KMS-11 (cell line): ENCODE results near the gene PSTPIP2.

Experiments
- H2AFZ ChIP-seq: fragments of 200-600 bp; sonication (generic); 2 replicates; pipeline ENCODE4 v1.6.1; 2016; ENCODE audit warnings: antibody characterized with exemption, mixed run types, low read depth
- H3K27ac ChIP-seq: fragments of 200-600 bp; sonication (generic); 2 replicates; pipeline ENCODE4 v1.6.1; 2016; ENCODE audit warnings: mild to moderate bottlenecking, mixed run types
- H3K27me3 ChIP-seq: fragments of 200-600 bp; sonication (generic); 2 replicates; pipeline ENCODE4 v1.6.1; 2017; ENCODE audit warnings: mild to moderate bottlenecking, low read depth, mixed run types, moderate library complexity; ENCODE audit not compliant: insufficient read depth
- H3K36me3 ChIP-seq: fragments of 200-600 bp; sonication (generic); 2 replicates; pipeline ENCODE4 v1.6.1; 2017; ENCODE audit warnings: mild to moderate bottlenecking, mixed run types; ENCODE audit not compliant: insufficient read depth
- H3K4me1 ChIP-seq: fragments of 200-600 bp; sonication (generic); 2 replicates; pipeline ENCODE4 v1.6.1; 2016; ENCODE audit warnings: mild to moderate bottlenecking, low read depth, mixed run types; ENCODE audit not compliant: poor library complexity, severe bottlenecking
- H3K4me2 ChIP-seq: fragments of 200-600 bp; sonication (generic); 2 replicates; pipeline ENCODE4 v1.7.0; 2016; ENCODE audit warnings: mild to moderate bottlenecking, mixed run types
- H3K4me3 ChIP-seq: fragments of 200-600 bp; sonication (generic); IDR thresholded peaks from 2 replicates; pipeline ENCODE4 v1.6.1; 2017; ENCODE audit warnings: low read depth, low read length, mixed read lengths; ENCODE audit not compliant: insufficient read depth
- H3K79me2 ChIP-seq: fragments of 200-600 bp; sonication (generic); 2 replicates; pipeline ENCODE4 v1.6.1; 2016; ENCODE audit warnings: low read depth, mixed run types; ENCODE audit not compliant: insufficient read depth
- H3K9ac ChIP-seq: fragments of 200-600 bp; sonication (generic); 2 replicates; pipeline ENCODE4 v1.6.1; 2016; ENCODE audit warnings: mild to moderate bottlenecking, mixed run types
- H4K20me1 ChIP-seq: fragments of 200-600 bp; sonication (generic); 2 replicates; pipeline ENCODE4 v1.6.1; 2016; ENCODE audit warnings: mild to moderate bottlenecking, mixed run types; ENCODE audit not compliant: insufficient read depth
- TF ChIP-seq, protein P1 (sequence below): fragments of 200-600 bp; sonication (generic); conservative IDR thresholded peaks from 2 replicates; pipeline ENCODE4 v1.6.1; 2017; ENCODE audit warnings: low read depth, mild to moderate bottlenecking, antibody characterized with exemption, low read length, moderate library complexity, mixed read lengths

The PSTPIP2 gene

DNA sequence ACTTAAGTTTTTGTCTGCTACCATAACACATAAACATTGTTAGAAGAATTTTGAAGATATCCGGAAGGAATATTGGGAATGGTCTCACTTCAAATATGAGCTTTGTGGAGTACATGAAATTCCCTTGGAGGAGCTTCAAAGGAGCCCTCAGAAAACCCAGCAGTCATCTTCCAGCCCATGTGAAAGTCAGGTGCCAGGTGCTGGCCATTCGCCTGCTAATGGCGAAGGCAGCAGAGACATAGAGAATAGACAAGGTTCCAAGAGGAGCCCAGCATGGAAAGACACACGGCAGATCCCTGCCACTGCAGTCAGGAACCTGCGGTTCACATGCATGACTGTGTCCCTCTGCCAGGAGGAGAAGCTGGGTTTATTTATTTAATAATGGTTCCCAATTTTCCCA is 64.9 kb downstream of the PSTPIP2 start:
- Histone ChIP-seq H3K4me1 (no peaks in the 10 kb centered on the region), H3K79me2 (no peaks in the 10 kb centered on the region), H3K4me3 (no peak overlapping the region), H4K20me1 (no peaks in the 10 kb centered on the region), H3K9ac (no peak overlapping the region), H3K36me3 (no peaks in the 10 kb centered on the region), H3K27ac (no peak overlapping the region), H3K27me3 (no peaks in the 10 kb centered on the region), H3K4me2 (no peak overlapping the region), H2AFZ (no peak overlapping the region)
- TF ChIP-seq, protein P1, sequence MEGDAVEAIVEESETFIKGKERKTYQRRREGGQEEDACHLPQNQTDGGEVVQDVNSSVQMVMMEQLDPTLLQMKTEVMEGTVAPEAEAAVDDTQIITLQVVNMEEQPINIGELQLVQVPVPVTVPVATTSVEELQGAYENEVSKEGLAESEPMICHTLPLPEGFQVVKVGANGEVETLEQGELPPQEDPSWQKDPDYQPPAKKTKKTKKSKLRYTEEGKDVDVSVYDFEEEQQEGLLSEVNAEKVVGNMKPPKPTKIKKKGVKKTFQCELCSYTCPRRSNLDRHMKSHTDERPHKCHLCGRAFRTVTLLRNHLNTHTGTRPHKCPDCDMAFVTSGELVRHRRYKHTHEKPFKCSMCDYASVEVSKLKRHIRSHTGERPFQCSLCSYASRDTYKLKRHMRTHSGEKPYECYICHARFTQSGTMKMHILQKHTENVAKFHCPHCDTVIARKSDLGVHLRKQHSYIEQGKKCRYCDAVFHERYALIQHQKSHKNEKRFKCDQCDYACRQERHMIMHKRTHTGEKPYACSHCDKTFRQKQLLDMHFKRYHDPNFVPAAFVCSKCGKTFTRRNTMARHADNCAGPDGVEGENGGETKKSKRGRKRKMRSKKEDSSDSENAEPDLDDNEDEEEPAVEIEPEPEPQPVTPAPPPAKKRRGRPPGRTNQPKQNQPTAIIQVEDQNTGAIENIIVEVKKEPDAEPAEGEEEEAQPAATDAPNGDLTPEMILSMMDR = no peak

DNA sequence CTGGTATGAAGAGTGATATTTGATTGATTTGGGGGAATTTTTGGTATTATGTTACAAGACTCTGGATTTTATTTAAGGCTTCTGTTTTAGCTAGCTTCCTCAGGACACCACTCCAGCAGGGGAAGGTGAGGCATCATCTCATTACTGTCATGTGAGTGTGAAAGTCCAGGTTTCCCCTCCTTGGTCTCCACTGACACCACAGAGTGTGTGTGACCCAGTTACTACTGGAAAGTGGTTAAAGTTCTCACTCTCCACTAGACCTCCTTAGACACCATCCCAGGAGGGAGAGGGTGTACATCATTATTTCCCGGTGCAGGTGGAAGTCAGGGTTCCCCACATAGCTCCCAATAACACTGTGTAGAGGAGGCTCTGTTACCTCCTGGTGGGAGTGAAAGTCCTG is 69.1 kb downstream of the PSTPIP2 start:
- TF ChIP-seq, protein P1 = no peak
- Histone ChIP-seq H3K27me3 (no peaks in the 10 kb centered on the region), H3K4me1 (no peaks in the 10 kb centered on the region)

DNA sequence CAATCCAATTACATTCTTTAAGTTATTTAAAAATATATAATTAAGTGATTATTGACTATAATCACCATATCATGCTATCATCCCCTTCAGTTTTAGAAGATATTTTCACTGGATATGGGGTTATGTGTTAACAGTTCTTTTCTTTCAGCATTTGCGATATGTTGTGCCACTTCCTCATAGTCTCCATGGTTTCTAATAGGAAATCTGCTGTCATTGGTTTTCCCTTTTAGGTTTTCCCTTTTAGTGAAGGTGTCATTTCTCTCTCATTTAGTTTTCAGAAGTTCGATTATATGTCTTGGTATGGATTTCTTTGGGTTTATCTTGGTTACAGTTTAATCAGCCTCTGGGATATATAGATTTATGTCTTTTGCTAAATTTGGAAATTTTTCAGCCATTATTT is 70.2 kb downstream of the PSTPIP2 start:
- Histone ChIP-seq H3K9ac (no peak overlapping the region), H3K4me1 (no peaks in the 10 kb centered on the region), H3K4me2 (no peak overlapping the region), H4K20me1 (no peaks in the 10 kb centered on the region), H3K27me3 (no peaks in the 10 kb centered on the region), H2AFZ (no peak overlapping the region), H3K4me3 (no peak overlapping the region), H3K36me3 (no peaks in the 10 kb centered on the region), H3K27ac (no peak overlapping the region), H3K79me2 (no peaks in the 10 kb centered on the region)
- TF ChIP-seq, protein P1 = no peak

More for the DNA sequence above, 69.1 kb downstream of the PSTPIP2 start:
- no peak overlapping the region for H3K4me2 ChIP-seq
- no peaks in the 10 kb centered on the region for H3K79me2 ChIP-seq
- H3K27ac ChIP-seq = no peak overlapping the region
- H2AFZ ChIP-seq = no peak overlapping the region
- H3K36me3 ChIP-seq = no peaks in the 10 kb centered on the region
- no peaks in the 10 kb centered on the region for H4K20me1 ChIP-seq
- H3K4me3 ChIP-seq = no peak overlapping the region
- no peak overlapping the region for H3K9ac ChIP-seq

DNA sequence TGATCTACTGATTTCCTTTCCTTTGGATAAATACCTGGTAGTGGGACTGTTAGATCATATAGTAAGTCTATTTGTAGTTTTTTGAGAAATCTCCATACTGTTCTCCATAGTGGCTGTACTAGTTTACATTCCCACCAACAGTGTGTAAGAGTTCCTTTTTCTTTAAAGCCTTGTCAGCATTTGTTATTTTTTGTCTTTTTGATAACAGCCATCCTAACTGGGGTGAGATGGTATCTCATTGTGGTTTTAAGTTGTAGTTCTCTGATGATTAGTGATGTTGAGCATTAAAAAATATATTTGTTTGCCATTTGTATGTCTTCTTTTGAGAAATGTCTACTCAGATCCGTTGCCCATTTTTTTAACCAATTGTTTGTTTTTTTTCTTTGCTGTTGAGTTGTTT is 71.0 kb downstream of the PSTPIP2 start:
- Histone ChIP-seq H3K9ac (no peak overlapping the region), H3K27ac (no peak overlapping the region), H4K20me1 (no peaks in the 10 kb centered on the region), H2AFZ (no peak overlapping the region), H3K4me1 (no peaks in the 10 kb centered on the region), H3K79me2 (no peaks in the 10 kb centered on the region), H3K36me3 (no peaks in the 10 kb centered on the region), H3K4me2 (no peak overlapping the region), H3K27me3 (no peaks in the 10 kb centered on the region), H3K4me3 (no peak overlapping the region)
- TF ChIP-seq, protein P1 = no peak
